GM23248 (cell line): ENCODE data around the gene LUC7L3. TPM values are rescaled to one million over a fixed set of nuclear protein-coding genes. Genes with fewer than 3 reads are reported as not detected.

ENCODE experiments used
- DNase-seq: peaks from one replicate; pipeline ENCODE4 v3.0.0-alpha.2; 2015
- H2AFZ ChIP-seq: fragments of 200-600 bp; sonication (generic); 2 replicates; pipeline ENCODE4 v1.6.1; 2016; ENCODE audit warnings: antibody characterized with exemption
- H3F3A ChIP-seq: fragments of 200-600 bp; sonication (generic); 2 replicates; pipeline ENCODE4 v1.6.1; 2016; ENCODE audit warnings: mild to moderate bottlenecking, antibody characterized with exemption, mixed run types; ENCODE audit not compliant: insufficient read depth
- H3K27ac ChIP-seq: fragments of 200-600 bp; sonication (generic); 2 replicates; pipeline ENCODE4 v1.5.1; 2016; ENCODE audit warnings: mild to moderate bottlenecking
- H3K27me3 ChIP-seq: fragments of 200-600 bp; sonication (generic); replicated peaks from 2 replicates; pipeline ENCODE4 v1.6.1; 2016; ENCODE audit warnings: mild to moderate bottlenecking; ENCODE audit not compliant: insufficient read depth
- H3K36me3 ChIP-seq: fragments of 200-600 bp; sonication (generic); 2 replicates; pipeline ENCODE4 v1.6.1; 2016; ENCODE audit warnings: low read depth, mild to moderate bottlenecking
- H3K4me1 ChIP-seq: fragments of 200-600 bp; sonication (generic); 2 replicates; pipeline ENCODE4 v1.6.1; 2016; ENCODE audit warnings: mild to moderate bottlenecking; ENCODE audit not compliant: insufficient read depth
- H3K4me2 ChIP-seq: fragments of 200-600 bp; sonication (generic); one replicate; pipeline ENCODE4 v1.6.1; 2016; ENCODE audit warnings: mild to moderate bottlenecking; ENCODE audit not compliant: unreplicated experiment
- H3K4me3 ChIP-seq: fragments of 200-600 bp; sonication (generic); 2 replicates; pipeline ENCODE4 v1.5.1; 2016; ENCODE audit warnings: mild to moderate bottlenecking
- H3K79me2 ChIP-seq: fragments of 200-600 bp; sonication (generic); 2 replicates; pipeline ENCODE4 v1.6.1; 2016; ENCODE audit warnings: mild to moderate bottlenecking; ENCODE audit not compliant: insufficient read depth
- H3K9ac ChIP-seq: fragments of 200-600 bp; sonication (generic); 2 replicates; pipeline ENCODE4 v1.6.1; 2016; ENCODE audit warnings: mild to moderate bottlenecking
- H3K9me2 ChIP-seq: fragments of 200-600 bp; sonication (generic); 2 replicates; pipeline ENCODE4 v1.6.1; 2016; ENCODE audit warnings: mixed run types, mild to moderate bottlenecking, moderate library complexity; ENCODE audit not compliant: insufficient read depth
- H3K9me3 ChIP-seq: fragments of 200-600 bp; sonication (generic); one replicate; pipeline ENCODE4 v1.6.1; 2017; ENCODE audit warnings: low read depth
- H4K20me1 ChIP-seq: fragments of 200-600 bp; sonication (generic); 2 replicates; pipeline ENCODE4 v1.6.0; 2016; ENCODE audit not compliant: insufficient read depth
- EZH2 ChIP-seq: fragments of 200-600 bp; sonication (generic); IDR thresholded peaks from 2 replicates; pipeline ENCODE4 v1.6.1; 2018; ENCODE audit warnings: antibody characterized with exemption, mild to moderate bottlenecking; ENCODE audit not compliant: insufficient read depth, poor library complexity, severe bottlenecking
- EZH2phosphoT487 ChIP-seq: fragments of 200-600 bp; sonication (generic); IDR thresholded peaks from 2 replicates; pipeline ENCODE4 v1.6.1; 2018; ENCODE audit warnings: antibody characterized with exemption, moderate library complexity, mild to moderate bottlenecking, low read depth; ENCODE audit not compliant: insufficient read depth
- WGBS, 2 experiments: methylation state at CpG; one replicate each; pipeline ENCODE4 v1.1.6; 2015 to 2017; ENCODE audit warnings: low lambda C conversion rate in 2 of 2, low coverage in 1 of 2; ENCODE audit errors: missing lambda C conversion rate in 2 of 2; 5-methylcytosine and 5-hydroxymethylcytosine counted together
- in situ Hi-C: fragments of 300-500 bp; cut with MboI; formaldehyde crosslinking; loops from 2 replicates; pipeline ENCODE4 v1.15.0; 2020
- polyA plus RNA-seq: library from polyadenylated mRNA; unstranded; fragments of >200 nt; fragmentation: Nextera tagmentation; extraction: Ambion mirVana; gene quantifications from 2 replicates; pipeline ENCODE4 v1.2.1, GENCODE V29; 2016
- total RNA-seq: library from RNA; depleted of rRNA; stranded (reverse); fragments of >200 nt; shearing (Covaris generic); gene quantifications from 2 replicates; pipeline ENCODE4 v1.2.3, GENCODE V29; 2014; rRNA removed

LUC7L3 gene, protein sequence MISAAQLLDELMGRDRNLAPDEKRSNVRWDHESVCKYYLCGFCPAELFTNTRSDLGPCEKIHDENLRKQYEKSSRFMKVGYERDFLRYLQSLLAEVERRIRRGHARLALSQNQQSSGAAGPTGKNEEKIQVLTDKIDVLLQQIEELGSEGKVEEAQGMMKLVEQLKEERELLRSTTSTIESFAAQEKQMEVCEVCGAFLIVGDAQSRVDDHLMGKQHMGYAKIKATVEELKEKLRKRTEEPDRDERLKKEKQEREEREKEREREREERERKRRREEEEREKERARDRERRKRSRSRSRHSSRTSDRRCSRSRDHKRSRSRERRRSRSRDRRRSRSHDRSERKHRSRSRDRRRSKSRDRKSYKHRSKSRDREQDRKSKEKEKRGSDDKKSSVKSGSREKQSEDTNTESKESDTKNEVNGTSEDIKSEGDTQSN
- 57.5 and 59.1 TPM in 2 replicates for total RNA-seq
- polyA plus RNA-seq = 100 and 138 TPM in 2 replicates

DNA sequence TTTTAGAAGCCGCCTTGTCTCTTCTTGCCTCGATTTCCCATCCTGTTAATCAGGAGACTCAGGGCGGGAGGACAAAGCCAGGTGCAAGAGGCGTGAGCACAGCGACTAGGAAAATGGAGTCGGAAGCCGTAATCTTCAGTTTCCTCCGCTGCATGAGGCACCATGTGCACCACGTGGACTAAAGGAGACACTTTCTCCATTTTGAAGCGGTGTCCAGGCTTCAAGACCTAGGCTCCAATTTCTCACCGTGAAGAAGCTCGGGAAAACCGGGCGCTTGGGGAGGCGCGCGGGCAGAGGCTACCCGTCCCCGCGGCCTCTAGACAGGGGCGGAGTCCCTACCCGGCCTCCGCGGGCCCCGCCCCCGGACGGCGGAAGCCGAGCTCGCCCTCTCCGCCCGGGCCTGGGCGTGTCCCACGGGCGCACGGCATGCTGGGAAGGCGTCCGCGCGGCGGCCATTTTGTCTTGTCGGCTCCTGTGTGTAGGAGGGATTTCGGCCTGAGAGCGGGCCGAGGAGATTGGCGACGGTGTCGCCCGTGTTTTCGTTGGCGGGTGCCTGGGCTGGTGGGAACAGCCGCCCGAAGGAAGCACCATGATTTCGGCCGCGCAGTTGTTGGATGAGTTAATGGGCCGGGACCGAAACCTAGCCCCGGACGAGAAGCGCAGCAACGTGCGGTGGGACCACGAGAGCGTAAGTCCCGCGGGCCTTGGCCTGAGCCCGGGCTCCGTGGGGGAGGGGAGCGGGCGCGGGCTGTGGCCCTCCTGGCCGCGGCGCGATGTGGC, at the start of gene LUC7L3:
LUC7L3 (plus strand) TSS at position 460 of the 780 bp plus-strand sequence; CDS start at position 590, 130 bp downstream.
- WGBS, 2 experiments = 2% methylated on average over 68 to 76 of the region's 76 CpGs
- Histone ChIP-seq H3F3A (peaks cover 41% of the 10 kb centered on the region), H3K27me3 (no peaks in the 10 kb centered on the region), H3K4me3 (peak within 1 kb of the TSS; percentile 96), H3K79me2 (peaks cover 49% of the 10 kb centered on the region), H3K9me2 (no peaks in the 10 kb centered on the region), H3K9me3 (no peaks in the 10 kb centered on the region), H3K9ac (peak within 1 kb of the TSS; percentile 98), H4K20me1 (peaks cover 27% of the 10 kb centered on the region; the same call in 1 of the 2 replicates), H2AFZ (peak within 1 kb of the TSS; percentile 89), H3K4me1 (peaks cover 25% of the 10 kb centered on the region), H3K4me2 (peak within 1 kb of the TSS; percentile 97), H3K36me3 (no peaks in the 10 kb centered on the region), H3K27ac (peak within 1 kb of the TSS; percentile 97)
- TF ChIP-seq EZH2 (no peak), EZH2phosphoT487 (no peak)
- in situ Hi-C loops = no loop called here
- peak; percentile 98 for DNase-seq

- peaks cover 20% of the 10 kb centered on the region for H3F3A ChIP-seq
- TF ChIP-seq EZH2phosphoT487 = no peak
- no peak for TF ChIP-seq EZH2
- no peaks in the 10 kb centered on the region for H3K27me3 ChIP-seq
- DNase-seq = no peak
- H4K20me1 ChIP-seq = no peaks in the 10 kb centered on the region
- H3K9ac ChIP-seq = no peak overlapping the region
- H3K4me3 ChIP-seq = no peak overlapping the region
- H3K9me2 ChIP-seq = no peaks in the 10 kb centered on the region
- no peak overlapping the region for H3K4me2 ChIP-seq
- H2AFZ ChIP-seq = no peak overlapping the region
- H3K27ac ChIP-seq = no peak overlapping the region
- no peaks in the 10 kb centered on the region for H3K36me3 ChIP-seq
- in situ Hi-C loops = no loop called here
- no peaks in the 10 kb centered on the region for H3K9me3 ChIP-seq
- no peaks in the 10 kb centered on the region for H3K79me2 ChIP-seq
- 96 to 98% methylated on average over 5 of the region's 5 CpGs for WGBS, 2 experiments
- H3K4me1 ChIP-seq = peaks cover 27% of the 10 kb centered on the region
These were observed 47.3 kb upstream of the LUC7L3 start for GRCh38 chr17:50672071-50672470.

DNA sequence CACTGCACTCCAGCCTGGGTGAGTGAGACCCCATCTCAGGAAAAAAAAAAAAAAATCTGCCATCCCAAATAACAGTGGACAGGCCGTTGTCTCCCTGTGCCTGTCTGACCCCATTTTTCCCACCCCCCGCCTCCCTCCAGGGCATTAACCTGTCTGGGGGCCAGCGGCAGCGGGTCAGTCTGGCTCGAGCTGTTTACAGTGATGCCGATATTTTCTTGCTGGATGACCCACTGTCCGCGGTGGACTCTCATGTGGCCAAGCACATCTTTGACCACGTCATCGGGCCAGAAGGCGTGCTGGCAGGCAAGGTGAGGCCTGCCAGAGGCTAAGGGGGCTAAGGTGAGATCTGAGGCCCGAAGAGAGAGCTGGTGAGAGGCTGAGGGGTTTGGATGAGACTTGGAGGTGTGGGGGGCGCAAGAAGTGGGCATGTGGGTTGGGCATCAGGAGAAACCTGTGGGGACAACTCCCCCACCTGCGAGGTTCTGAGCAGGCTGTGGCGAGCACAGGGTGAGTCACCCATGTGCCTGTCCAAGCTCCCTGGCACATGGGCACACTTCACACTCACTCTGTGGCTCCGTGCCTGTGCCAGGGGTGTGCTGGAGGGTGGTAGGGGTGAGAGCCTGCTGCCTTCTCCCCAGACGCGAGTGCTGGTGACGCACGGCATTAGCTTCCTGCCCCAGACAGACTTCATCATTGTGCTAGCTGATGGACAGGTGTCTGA, 46.4 kb upstream of the LUC7L3 start:
- Histone ChIP-seq H3K36me3 (no peaks in the 10 kb centered on the region), H3K9me3 (no peaks in the 10 kb centered on the region), H3K9me2 (no peaks in the 10 kb centered on the region), H2AFZ (no peak overlapping the region), H3K4me1 (peaks cover 22% of the 10 kb centered on the region), H3K27ac (no peak overlapping the region), H3K79me2 (no peaks in the 10 kb centered on the region), H3F3A (peaks cover 20% of the 10 kb centered on the region), H3K9ac (no peak overlapping the region), H3K27me3 (no peaks in the 10 kb centered on the region), H3K4me2 (no peak overlapping the region), H3K4me3 (no peak overlapping the region), H4K20me1 (no peaks in the 10 kb centered on the region)
- in situ Hi-C loops = no loop called here
- TF ChIP-seq EZH2 (no peak), EZH2phosphoT487 (no peak)
- no peak for DNase-seq
- 94% methylated on average over 20 of the region's 20 CpGs for WGBS, 2 experiments

GRCh38 chr17:50675190-50675589, 44.2 kb upstream of the LUC7L3 start:
- no peak overlapping the region for H3K27ac ChIP-seq
- TF ChIP-seq EZH2phosphoT487 (no peak), EZH2 (no peak)
- peaks cover 12% of the 10 kb centered on the region for H3K4me1 ChIP-seq
- H2AFZ ChIP-seq = no peak overlapping the region
- H3K9ac ChIP-seq = no peak overlapping the region
- WGBS, 2 experiments = 52 to 71% methylated on average over 3 of the region's 3 CpGs
- H3K79me2 ChIP-seq = no peaks in the 10 kb centered on the region
- H3K4me3 ChIP-seq = no peak overlapping the region
- in situ Hi-C loops = no loop called here
- no peaks in the 10 kb centered on the region for H3K9me3 ChIP-seq
- H3K4me2 ChIP-seq = no peak overlapping the region
- H4K20me1 ChIP-seq = no peaks in the 10 kb centered on the region
- peaks cover 11% of the 10 kb centered on the region for H3F3A ChIP-seq
- no peaks in the 10 kb centered on the region for H3K27me3 ChIP-seq
- DNase-seq = no peak
- H3K9me2 ChIP-seq = no peaks in the 10 kb centered on the region
- H3K36me3 ChIP-seq = no peaks in the 10 kb centered on the region
